Neural crest cell (in vitro differentiated cells): ENCODE measurements around the gene UBL4A. TPM values are rescaled to one million over a fixed set of nuclear protein-coding genes. Genes with fewer than 3 reads are reported as not detected.
"Not testable (repeated sequence)": the region's sequence is repeated elsewhere in the genome, so short reads cannot be mapped to it uniquely, and the experiment has no call there.

Experiments
- DNase-seq: peaks from one replicate; pipeline ENCODE4 v3.0.0; 2021; ENCODE audit warnings: low read depth, mixed read lengths, low spot score
- H3K27ac Mint-ChIP-seq: one replicate; pipeline ENCODE4 v1.8.0; 2021; ENCODE audit warnings: mild to moderate bottlenecking, mixed read lengths; ENCODE audit not compliant: unreplicated experiment
- H3K27me3 Mint-ChIP-seq: 2 replicates; pipeline ENCODE4 v1.8.0; 2021; ENCODE audit warnings: low read depth, mild to moderate bottlenecking, mixed read lengths
- H3K36me3 Mint-ChIP-seq: 2 replicates; pipeline ENCODE4 v1.8.0; 2021; ENCODE audit warnings: low read depth, mild to moderate bottlenecking, mixed read lengths
- H3K4me1 Mint-ChIP-seq: 2 replicates; pipeline ENCODE4 v1.8.0; 2021; ENCODE audit warnings: mixed read lengths
- H3K4me3 Mint-ChIP-seq: one replicate; pipeline ENCODE4 v1.8.0; 2021; ENCODE audit warnings: mild to moderate bottlenecking, mixed read lengths
- H3K9me3 Mint-ChIP-seq: 2 replicates; pipeline ENCODE4 v1.8.0; 2021; ENCODE audit warnings: mixed read lengths
- CTCF ChIP-seq: fragments of 200-600 bp; sonication (generic); conservative IDR thresholded peaks from 2 replicates; pipeline ENCODE4 v1.5.0; 2021; ENCODE audit warnings: antibody characterized with exemption, mild to moderate bottlenecking
- total RNA-seq: library from RNA; stranded (reverse); gene quantifications from 2 replicates; pipeline ENCODE4 v1.2.1, GENCODE V29; 2021

UBL4A gene
- total RNA-seq, 1 donor from 2014 or later: 39.2 TPM

- Mint-ChIP-seq H3K27ac (no peak overlapping the region), H3K27me3 (no peaks in the 10 kb centered on the region), H3K4me1 (no peaks in the 10 kb centered on the region), H3K9me3 (peaks cover 5% of the 10 kb centered on the region), H3K36me3 (peaks cover 14% of the 10 kb centered on the region), H3K4me3 (no peak overlapping the region)
- DNase-seq: no peak
- TF ChIP-seq CTCF: no peak
Observed at GRCh38 chrX:154506483-154507332, 20.3 kb upstream of the UBL4A start.

DNA sequence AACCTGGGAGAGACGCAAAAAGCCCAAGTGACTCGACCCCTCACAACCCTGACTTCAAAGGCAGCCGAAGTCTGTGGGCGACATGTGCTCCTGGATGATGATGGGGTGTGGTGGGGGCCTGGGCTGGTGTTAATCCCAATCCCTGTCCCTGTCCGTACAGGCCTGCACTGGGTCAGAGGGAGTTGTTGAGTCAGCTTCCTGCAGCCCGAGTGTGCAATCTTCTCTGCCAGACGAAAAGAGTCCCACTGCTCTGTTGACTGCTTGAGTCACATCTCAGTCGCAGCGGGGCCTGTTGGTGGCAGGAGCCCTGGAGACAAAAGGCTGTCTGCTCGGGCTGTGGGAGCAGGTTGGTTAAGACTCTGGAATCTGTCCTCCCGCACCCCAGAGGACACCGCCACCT lies 19.3 kb upstream of the UBL4A start:
- H3K27me3 Mint-ChIP-seq: no peaks in the 10 kb centered on the region
- peaks cover 5% of the 10 kb centered on the region for H3K9me3 Mint-ChIP-seq
- no peak for DNase-seq
- H3K4me1 Mint-ChIP-seq: no peaks in the 10 kb centered on the region
- no peak overlapping the region for H3K27ac Mint-ChIP-seq
- no peak for TF ChIP-seq CTCF
- peaks cover 14% of the 10 kb centered on the region for H3K36me3 Mint-ChIP-seq
- H3K4me3 Mint-ChIP-seq: no peak overlapping the region

GRCh38 chrX:154502989-154503388 lies 16.6 kb upstream of the UBL4A start:
- peaks cover 5% of the 10 kb centered on the region for H3K4me1 Mint-ChIP-seq

GRCh38 chrX:154502098-154502497 lies 15.7 kb upstream of the UBL4A start:
- Mint-ChIP-seq H3K27ac (no peak overlapping the region), H3K36me3 (no peaks in the 10 kb centered on the region), H3K9me3 (no peaks in the 10 kb centered on the region), H3K4me1 (peaks cover 5% of the 10 kb centered on the region), H3K4me3 (no peak overlapping the region), H3K27me3 (no peaks in the 10 kb centered on the region)
- no peak for TF ChIP-seq CTCF
- no peak for DNase-seq

More at GRCh38 chrX:154502989-154503388, 16.6 kb upstream of the UBL4A start:
- H3K9me3 Mint-ChIP-seq: no peaks in the 10 kb centered on the region
- no peaks in the 10 kb centered on the region for H3K27me3 Mint-ChIP-seq
- H3K4me3 Mint-ChIP-seq: no peak overlapping the region
- H3K27ac Mint-ChIP-seq: no peak overlapping the region
- no peak for TF ChIP-seq CTCF
- no peak for DNase-seq
- no peaks in the 10 kb centered on the region for H3K36me3 Mint-ChIP-seq

DNA sequence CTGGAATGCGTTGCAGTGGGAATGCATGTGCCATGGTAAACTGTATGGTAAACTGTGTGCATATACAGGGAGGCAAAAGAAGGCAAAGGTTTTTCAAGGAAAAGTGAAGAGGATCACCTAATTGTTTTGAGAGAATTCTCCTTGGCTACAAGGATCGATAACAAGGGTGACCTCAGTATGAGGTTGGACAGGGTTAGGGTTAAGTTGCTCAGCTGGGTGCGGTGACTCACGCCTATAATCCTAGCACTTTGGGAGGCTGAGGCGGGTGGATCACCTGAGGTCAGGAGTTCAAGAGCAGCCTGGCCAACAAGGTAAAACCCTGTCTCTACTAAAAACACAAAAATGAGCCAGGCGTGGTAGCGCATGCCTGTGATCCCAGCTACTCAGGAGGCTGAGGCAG lies 15.0 kb upstream of the UBL4A start:
- H3K4me3 Mint-ChIP-seq, H3K9me3 Mint-ChIP-seq, H3K27ac Mint-ChIP-seq, H3K27me3 Mint-ChIP-seq, DNase-seq, H3K36me3 Mint-ChIP-seq, H3K4me1 Mint-ChIP-seq: not testable (repeated sequence)

DNA sequence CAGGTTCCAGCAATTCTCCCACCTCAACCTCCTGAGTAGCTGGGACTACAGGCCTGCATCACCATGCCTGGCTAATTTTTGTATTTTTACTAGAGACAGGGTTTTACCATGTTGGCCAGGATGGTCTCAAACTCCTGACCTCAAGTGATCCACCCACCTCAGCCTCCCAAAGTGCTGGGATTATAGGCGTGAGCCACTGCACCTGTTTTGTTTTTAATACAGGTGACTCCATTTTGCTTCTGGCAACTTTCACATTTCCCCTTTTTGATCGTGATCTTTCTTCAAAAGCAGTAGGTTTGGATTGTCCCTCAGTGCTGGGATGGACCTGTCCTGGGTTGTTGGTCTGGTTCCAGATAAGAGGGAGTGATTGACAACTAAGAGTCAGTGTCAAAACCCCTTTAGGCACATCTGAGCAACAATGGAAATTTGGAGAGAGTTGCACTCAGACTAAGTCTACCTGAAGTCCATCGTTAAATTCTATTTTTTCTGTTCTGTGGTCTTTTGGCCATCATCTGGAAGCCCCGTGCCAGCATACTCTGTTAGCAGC lies 10.2 kb upstream of the UBL4A start:
- not testable (repeated sequence) for H3K9me3 Mint-ChIP-seq, H3K36me3 Mint-ChIP-seq, H3K4me3 Mint-ChIP-seq, H3K27me3 Mint-ChIP-seq, DNase-seq, H3K27ac Mint-ChIP-seq, H3K4me1 Mint-ChIP-seq
